GM20000 (cell line): ENCODE results near the gene VTN.
A peak's percentile ranks its signal among the peaks of the same experiment; 100 is the strongest.

Experiments used
- DNase-seq: peaks from one replicate; pipeline ENCODE4 v3.0.0; 2012; ENCODE audit warnings: low spot score
- TF ChIP-seq, protein P1 (sequence below): IDR thresholded peaks from 2 replicates; pipeline ENCODE4 v1.5.1; 2012; ENCODE audit warnings: mild to moderate bottlenecking, control low read depth; ENCODE audit errors: extremely low read depth, missing control alignments

VTN gene

DNA sequence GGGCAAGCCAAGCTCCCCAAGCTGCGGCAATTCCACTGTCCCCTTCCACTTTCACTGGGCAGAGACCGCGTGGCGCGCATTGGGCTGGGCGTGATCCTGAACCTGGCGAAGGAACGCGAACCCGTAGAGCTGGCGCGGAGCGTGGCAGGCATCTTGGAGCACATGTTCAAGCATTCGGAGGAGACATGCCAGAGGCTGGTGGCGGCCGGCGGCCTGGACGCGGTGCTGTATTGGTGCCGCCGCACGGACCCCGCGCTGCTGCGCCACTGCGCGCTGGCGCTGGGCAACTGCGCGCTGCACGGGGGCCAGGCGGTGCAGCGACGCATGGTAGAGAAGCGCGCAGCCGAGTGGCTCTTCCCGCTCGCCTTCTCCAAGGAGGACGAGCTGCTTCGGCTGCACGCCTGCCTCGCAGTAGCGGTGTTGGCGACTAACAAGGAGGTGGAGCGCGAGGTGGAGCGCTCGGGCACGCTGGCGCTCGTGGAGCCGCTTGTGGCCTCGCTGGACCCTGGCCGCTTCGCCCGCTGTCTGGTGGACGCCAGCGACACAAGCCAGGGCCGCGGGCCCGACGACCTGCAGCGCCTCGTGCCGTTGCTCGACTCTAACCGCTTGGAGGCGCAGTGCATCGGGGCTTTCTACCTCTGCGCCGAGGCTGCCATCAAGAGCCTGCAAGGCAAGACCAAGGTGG, 11.2 kb upstream of the VTN start:
- TF ChIP-seq, protein P1, sequence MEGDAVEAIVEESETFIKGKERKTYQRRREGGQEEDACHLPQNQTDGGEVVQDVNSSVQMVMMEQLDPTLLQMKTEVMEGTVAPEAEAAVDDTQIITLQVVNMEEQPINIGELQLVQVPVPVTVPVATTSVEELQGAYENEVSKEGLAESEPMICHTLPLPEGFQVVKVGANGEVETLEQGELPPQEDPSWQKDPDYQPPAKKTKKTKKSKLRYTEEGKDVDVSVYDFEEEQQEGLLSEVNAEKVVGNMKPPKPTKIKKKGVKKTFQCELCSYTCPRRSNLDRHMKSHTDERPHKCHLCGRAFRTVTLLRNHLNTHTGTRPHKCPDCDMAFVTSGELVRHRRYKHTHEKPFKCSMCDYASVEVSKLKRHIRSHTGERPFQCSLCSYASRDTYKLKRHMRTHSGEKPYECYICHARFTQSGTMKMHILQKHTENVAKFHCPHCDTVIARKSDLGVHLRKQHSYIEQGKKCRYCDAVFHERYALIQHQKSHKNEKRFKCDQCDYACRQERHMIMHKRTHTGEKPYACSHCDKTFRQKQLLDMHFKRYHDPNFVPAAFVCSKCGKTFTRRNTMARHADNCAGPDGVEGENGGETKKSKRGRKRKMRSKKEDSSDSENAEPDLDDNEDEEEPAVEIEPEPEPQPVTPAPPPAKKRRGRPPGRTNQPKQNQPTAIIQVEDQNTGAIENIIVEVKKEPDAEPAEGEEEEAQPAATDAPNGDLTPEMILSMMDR = peak; percentile 77
- DNase-seq = peak; percentile 69

GRCh38 chr17:28379814-28380801, 10.0 kb upstream of the VTN start:
- DNase-seq = no peak
- TF ChIP-seq, protein P1 = no peak

DNA sequence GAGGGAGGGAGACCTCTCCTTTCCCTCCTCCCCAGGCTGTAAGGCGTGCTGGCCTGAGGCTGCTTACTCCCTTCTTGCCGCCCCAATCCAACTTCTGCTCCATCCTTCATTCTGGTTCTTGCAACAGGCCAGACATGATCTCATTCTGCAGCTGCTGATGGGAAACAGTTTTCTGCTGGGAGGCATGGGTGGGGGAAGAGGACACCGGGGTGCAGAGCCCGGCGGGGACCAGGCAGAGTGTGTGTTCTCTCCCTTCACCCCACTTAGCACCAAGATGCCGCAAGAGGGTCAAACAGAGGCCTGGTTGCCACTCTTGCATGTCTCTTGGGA, 2.8 kb upstream of the VTN start:
- DNase-seq = no peak
- TF ChIP-seq, protein P1 = no peak

GRCh38 chr17:28372203-28372944, 2.3 kb upstream of the VTN start:
- TF ChIP-seq, protein P1 = no peak
- DNase-seq = no peak

DNA sequence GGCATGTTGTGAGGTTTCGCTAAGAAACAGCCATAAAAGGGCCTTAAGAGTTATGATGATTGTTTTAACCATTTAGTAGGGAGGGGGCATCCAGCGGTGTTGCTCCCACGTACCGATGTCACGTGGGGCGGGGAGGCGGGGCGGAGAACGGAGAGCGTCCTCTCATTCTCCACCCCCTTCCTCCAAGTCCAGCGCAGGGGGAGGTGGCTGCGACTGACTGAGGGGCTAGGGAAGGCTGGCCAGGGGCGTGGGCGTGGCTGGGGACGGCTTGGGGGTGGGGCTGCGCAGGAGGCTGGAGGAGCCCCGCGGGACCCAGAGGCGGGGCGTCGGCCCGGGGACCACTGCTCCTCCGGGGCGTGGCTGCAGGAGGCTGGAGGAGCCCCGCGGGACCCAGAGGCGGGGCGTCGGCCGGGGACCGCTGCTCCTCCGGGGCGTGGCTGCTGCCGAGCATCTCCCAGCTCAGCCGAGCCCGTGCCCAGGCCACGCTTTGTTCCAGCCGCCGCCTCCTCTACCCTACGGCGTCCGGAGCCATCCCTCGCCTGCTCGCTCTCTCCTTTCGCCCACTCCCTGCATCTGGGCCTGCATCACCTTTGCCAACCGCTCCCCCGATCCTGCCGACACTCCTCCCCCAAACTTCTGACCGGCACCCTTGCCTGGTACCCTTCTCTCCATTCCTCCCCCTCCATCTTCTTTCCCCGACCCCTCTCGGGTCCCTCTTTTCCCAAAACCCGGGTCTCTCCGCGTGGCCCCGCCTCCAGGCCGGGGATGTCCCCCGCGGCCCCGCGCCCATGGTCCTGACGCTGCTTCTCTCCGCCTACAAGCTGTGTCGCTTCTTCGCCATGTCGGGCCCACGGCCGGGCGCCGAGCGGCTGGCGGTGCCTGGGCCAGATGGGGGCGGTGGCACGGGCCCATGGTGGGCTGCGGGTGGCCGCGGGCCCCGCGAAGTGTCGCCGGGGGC, 1.4 kb upstream of the VTN start, which contains the start of gene SARM1:
Gene SARM1 (plus strand): TSS at position 450 of the 958 bp plus-strand sequence. CDS start 339 bp downstream, at position 789.
- TF ChIP-seq, protein P1 = no peak
- DNase-seq = peak; percentile 96

DNA sequence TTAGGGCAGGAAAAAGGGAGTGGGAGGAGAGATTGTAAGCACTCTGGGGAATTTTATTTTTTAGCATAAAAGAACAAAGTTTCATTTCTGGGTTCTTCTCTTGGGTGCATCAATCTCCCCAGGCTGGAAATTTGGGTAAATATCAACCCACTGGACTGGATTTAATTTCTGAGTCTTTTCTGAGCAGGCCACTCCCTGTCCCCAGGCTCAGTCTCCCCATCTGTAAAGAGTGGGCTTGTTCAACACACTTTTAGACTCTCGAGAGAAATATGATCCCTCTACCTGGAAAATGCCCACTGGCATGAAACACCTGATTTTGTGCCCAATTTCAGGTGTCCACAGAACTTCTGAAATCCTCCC, 617 bp upstream of the VTN start:
- no peak for DNase-seq
- TF ChIP-seq, protein P1 = no peak
